Left colon (tissue), 2 donors: ENCODE data around the gene HDAC10. TPM values are rescaled to one million over a fixed set of nuclear protein-coding genes. Genes with fewer than 3 reads are reported as not detected.

Experiments used
- ATAC-seq: fragments of 200-7000 bp; cut with Tn5 transposase; one replicate; pipeline ENCODE4 v1.9.1; 2020; ENCODE audit warnings: mild to moderate bottlenecking, moderate library complexity
- DNase-seq, 2 donors: peaks; one replicate each; pipeline ENCODE4 v3.0.0-alpha.2; 2020
- intact Hi-C, 2 donors: fragments of 100-400 bp; cut with DNase I in 1 of 2; cut with micrococcal nuclease in 1 of 2; formaldehyde crosslinking; loops; one replicate each; pipeline versions ENCODE4 v1.11.2 to v1.14.0; 2022; cut with DNase I, micrococcal nuclease
- total RNA-seq, 2 donors: library from RNA; stranded (reverse); fragmentation: NEBNext Ultra II Directional; extraction: Animal tissue kit (Norgen Biotek cat#: 25700); gene quantifications; one replicate each; pipeline ENCODE4 v1.2.1, GENCODE V29; 2021
- donor health status: DM: no; HTN: no; CAD: no.
- donor health status: DM: yes; HTN: yes; CAD: no.

HDAC10 gene
- total RNA-seq, 2 donors from 2014 or later = 48.3 to 49.2 TPM

DNA sequence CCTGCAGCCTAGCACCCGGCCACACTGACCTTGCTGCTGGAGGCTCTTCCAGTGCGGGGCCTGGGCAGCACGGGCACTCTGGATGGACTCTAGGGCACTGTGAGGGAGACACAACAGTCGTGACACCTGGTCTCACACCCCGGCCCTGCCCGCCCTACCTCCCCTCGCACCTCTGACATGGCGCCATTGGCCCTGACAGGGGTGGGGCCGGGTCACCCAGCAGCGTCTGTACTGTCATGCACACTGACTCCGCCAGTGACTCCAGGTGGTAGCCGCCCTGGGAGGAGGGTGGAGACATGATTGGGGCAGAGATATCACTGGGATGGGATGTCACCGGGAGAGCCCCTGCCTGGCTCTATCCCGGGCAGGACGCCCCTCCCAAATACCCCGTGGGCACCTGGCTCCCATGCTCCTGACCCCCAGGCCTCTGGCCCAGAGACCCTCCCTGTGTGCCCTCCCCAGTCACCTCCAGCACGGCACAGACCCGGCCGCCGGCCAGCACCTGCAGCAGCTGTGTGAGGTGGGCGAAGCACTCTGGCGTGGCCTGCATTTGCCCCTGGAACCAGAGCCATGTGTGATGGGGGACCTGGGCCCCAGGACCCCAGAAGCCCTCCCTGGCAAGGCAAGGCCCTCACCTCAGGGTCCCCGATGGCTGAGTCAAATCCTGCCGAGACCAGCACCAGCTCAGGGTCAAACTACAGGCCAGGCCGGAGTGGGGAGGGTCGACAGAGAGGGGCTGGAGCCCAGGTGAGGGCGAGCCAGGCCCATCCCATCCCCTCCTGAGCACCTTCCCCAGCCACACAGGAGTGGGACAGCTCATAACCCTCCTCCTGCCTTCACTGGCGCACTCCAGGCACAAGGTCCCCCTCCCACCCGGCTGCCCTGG is 2.6 kb downstream of the HDAC10 start:
- DNase-seq = no peak
- no peak for ATAC-seq
- intact Hi-C loops = no loop called here

DNA sequence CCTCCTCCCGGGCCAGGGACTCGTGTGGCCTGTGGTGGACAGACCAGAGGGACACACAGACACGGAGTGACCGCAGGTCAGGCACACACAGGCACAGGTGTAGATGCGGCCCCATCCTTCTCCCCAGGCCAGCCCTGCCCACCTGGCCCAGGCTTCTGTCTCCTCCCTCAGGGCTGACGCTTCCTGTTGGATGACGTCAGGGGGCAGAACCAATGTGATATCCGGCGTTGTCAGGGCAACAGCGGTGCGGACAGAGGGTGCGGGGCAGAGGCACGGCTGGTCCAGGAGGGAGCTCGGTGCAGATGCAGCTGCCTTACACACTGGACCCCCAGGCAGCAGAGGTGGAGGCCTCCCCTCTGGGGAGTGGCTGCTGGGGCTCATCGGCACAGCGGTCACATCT is 3.3 kb downstream of the HDAC10 start:
- DNase-seq (peak; percentile 67 to 84), ATAC-seq (peak; percentile 11)
- intact Hi-C loops = no loop called here

DNA sequence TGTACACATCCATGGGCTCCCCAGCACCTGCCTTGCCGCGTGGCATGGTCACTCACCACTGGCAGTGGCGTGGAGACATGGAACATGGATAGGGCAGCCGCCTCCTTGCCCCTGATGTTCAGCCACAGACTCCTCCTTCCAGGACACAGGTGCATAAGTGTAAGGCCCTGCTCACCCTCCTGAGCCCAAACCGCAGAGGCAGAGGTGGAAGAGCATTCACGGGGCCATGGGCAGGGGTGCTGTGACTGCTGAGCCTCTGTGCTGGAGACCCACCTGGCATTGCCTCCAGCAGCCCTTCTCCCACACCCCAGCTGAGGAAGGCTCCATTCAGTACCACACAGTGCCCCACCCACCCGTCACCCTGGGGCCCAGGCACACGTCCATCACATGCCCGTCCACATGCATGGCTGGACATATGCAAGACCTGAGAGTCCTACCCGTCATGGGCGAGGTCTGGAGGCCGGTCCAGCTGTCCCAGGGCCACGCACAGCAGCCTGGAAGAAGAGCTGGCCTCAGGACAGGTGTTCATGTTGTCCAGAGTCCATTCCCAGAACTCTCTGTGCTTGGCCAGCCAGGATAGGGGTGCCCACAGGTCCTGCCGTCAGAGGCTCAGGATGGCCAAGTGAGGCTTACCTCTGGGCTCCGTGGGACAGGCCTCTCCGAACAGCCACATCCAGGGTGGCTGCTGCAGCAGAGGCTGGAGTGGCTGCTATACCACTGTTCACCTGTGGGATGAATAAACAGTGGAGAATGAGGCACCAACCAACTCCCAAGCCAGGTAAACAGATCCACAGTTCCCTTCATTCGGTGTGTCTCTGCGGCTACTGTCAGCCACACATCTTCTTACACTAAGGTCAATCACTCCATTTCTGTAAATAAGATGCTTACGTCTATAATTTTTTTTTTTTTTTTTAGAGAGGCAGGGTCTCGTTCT is 4.6 kb downstream of the HDAC10 start:
- DNase-seq = no peak
- intact Hi-C loops = no loop called here
- ATAC-seq = no peak

DNA sequence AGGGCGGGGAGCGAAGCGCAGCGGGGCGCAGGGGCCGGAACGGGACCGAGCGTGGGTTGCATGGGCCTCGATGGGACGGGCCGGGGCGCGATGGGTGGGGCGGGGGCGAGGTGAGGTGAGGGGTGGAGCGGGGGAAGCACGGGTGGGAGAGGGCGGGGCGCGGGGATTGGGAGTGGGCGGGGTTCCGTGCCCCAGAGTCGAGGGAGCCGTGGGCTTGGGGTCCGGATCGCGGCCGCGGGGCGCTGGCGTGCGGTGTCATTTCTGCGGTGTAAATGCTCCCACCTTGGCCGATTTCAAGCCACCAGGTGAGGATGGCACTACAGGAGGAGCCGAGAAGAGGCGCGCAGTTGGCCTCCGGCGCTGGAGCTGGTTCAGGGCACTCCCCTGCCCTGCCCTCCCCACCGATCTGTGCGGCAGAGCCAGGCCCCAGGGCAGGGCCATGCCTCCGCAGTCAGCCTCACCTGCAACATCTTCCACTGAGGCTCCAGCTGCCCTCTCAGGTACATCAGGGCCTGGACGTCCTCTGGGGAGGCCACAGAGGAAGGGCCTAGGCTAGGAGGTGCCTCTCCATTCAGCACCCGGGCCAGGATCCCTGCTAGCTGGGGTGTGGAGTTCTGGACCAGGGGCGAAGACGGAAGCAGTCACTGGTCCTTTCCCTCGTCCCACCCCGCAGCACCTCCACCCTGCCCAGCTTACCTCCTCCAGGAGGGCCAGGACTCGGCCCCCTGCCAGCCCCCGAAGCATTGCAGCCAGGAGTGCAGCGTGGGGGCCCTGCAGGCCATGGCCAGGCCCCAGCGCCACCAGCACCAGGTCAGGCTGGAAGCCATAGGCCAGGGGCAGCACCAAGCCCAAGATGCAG is 5.6 kb downstream of the HDAC10 start:
- intact Hi-C loops = no loop called here
- DNase-seq = peak in 1 of 2 donors; percentile 49
- peak; percentile 45 for ATAC-seq

DNA sequence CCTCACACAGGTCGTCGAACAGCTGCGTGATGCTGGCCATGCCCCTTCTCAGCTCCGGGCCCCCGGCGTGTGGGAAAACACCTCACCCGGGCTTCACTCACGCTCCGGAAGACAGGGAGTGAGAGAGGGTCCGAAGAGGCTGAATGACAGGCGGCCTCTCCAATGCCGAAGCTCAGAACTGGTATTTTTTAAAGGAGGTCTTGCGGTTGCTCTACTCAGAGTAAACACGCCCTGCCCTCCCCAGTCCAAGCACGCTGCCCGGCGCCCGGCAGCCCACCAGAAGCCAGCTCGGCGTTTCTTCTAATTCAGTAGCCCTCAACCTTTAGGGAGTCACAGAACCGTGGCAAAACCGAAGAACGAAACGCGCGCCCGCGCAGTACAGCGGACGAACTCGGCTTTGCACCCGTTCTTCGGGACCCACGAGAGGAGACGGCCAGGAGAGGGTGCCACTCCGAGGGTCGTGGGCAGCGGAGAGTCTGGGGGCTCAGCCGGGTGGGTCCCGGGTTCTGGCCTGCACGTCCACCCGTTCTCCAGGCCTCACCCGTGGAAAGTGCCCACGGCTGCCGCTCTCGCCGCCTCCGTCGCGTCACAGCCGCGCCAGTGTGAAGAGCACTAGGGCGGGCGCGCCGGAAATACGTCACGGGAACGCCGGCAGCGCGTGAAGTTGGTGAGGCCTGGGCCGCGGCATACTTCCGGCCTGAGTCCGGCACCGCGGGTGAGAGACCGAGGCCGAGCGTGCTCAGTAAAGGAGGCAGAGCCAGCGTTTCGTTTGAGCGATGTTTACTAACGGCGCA is 6.4 kb downstream of the HDAC10 start, which contains the start of gene TUBGCP6:
Gene TUBGCP6 (minus strand): TSS at position 604 of the 794 bp plus-strand sequence. CDS start 564 bp downstream, at position 40.
- peak; percentile 92 to 97 for DNase-seq
- ATAC-seq = peak; percentile 86
- intact Hi-C loops = no loop called here

DNA sequence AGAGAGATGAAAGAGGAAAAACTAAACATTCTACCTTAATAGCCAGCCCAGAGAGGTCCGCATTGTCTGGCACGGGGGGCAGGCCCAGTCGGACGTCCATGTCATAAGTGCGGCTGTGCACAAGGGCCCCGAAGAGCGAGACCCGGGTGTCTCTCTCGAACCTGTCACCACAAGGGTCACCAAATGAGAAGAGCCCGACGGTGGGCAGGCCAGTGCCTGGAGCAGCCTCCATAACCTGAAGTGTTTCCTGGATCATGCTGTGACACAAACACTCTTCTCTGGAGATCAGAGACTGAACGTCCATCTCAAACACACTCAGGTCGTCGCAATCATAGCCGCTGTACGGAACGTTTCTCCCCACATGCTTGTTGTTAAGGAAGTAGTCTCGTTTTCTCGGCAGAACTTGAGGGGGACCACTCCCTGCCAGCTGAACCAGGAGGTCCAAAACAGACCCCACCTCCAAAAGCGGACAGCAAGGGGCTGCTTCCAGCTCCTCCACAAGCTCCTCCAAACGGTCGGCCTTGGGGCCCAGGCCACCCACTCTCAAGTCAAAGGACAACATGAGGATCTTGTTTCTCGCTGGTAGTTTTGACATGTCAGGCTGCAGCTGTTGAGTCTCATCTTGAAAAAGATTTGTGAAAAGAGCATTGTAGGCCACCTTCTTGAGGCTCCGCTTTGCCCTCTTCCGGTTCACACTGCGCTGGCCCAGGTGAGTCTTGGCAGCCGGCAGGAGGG is 7.2 kb downstream of the HDAC10 start:
- DNase-seq (no peak), ATAC-seq (peak; percentile 36)
- intact Hi-C loops = no loop called here

DNA sequence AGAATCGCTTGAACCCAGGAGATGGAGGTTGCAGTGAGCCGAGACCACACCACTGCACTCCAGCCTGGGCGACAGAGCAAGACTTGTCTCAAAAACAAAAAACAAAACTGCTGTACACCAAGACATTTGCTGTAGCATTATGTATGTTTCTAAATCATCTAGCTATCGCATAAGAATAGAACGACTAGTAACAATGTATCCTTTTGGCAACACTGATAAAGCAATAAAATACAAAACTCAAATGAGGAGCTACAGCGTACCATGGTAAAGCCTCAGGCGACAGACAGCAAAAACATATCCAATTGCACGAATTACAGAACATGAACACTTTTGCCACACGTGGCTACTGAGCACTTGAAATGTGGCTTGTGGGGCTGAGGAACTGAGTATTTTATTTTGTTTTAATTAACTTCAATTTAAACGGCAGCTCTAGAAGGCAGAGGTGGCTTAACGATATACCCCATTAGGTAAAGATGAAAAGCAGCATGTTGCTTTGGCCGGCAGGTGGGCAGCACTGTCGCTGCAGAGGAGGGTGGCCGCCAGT is 8.6 kb downstream of the HDAC10 start:
- intact Hi-C loops = no loop called here
- no peak for ATAC-seq
- no peak for DNase-seq

DNA sequence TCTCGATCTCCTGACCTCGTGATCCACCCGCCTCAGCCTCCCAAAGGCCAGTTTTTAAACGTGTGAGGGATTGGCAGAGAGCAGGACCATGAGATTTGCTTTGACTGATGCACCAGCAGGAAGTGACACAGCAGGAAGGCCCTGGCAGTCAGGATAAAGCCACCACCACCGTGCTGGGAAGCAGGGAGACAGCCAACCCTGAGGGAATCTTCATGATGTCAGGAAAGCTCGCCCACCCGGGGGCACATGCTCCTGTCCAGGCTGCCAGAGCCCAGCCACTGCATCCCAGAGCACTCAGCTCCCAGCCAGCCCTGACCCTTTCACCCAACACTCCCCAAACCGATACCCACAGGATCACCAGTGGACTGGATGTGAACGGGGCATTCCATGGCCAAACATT is 12.3 kb downstream of the HDAC10 start:
- DNase-seq (no peak), ATAC-seq (no peak)
- intact Hi-C loops = no loop called here

DNA sequence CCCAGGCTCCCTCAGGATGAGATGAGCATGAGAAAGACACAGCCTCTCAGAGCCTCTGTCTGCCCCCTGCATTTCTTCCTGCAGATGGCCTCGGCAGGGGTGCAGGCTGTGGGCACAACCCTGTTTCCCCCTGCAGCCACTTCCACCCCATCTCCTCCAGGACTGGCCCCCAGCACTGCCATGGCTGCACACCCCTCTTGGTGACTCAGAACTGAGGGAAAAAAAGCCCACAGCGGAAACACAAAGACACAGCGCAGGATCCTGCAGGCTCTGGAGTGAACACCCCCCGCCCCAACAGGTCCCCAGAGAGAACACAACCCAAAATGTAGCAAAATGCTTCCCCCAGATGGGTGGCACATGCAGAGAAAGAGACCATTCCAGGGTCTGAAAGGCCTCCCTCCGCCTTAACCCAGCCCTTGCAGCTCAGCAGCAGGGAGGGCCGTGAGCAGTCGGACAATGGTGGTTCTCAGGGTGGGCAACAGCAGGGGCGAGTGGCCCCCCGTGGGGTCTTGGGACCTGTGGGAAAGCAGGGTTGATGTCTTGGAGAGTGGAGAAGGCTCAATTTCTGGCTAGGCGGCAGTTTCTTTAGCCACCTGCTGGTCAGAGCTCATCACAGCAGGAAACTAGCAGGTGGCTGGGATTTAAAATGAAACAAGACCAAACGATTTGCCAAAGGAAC is 14.2 kb downstream of the HDAC10 start:
- intact Hi-C loops = no loop called here
- DNase-seq (no peak), ATAC-seq (peak; percentile 47)

DNA sequence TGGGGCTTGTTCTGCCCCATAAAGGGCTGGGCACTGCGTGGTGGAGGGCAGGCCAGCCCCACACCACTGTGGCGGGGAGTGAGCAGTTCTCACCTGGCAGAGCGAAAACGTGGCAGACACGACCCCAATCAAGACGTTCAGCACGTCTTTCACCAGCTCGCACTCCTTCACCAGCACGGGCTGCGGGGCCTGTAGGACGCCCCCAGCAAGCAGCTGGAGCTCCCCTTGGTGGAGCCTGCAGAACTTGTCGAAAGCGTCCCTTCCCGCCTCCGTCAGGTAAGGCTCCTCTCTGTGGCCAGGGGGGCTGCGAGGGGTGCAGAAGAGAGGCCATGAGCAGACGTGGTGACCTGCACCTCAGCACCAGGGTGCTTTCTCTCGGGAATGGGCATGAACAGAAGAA is 17.8 kb downstream of the HDAC10 start:
- no peak for ATAC-seq
- no peak for DNase-seq
- intact Hi-C loops = no loop called here

DNA sequence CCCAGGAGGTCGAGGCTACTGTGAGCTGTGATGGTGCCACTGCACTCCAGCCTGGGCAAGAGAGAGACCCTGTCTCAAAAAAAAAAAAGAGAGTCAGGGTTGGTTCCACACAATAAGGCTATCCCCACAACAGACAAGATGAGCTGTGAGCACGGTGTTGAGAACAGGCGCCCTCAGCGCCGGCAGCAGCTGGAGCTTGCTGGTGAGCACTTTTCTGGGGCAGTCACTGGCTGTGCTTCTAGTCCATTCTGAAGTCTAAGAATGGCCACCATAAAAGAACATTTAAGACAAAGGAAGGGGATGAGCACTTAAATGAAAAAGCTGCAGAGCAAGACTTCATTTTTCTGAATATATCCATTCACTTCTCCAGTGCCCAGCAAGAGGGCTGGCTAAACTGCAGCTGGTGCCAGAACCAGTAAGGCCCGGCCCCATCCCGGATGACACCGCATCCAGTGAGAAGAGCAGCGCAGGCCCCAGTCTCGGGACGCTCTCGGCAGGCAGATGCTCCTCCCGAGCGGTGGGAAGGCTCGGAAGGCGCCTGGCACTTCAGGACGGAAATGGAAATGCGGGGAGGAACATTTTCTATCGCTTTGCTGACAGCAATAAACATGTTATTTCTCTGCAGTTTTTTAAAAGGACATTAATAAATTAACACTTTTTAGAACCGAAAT is 18.4 kb downstream of the HDAC10 start:
- DNase-seq (no peak), ATAC-seq (no peak)
- intact Hi-C loops = no loop called here

DNA sequence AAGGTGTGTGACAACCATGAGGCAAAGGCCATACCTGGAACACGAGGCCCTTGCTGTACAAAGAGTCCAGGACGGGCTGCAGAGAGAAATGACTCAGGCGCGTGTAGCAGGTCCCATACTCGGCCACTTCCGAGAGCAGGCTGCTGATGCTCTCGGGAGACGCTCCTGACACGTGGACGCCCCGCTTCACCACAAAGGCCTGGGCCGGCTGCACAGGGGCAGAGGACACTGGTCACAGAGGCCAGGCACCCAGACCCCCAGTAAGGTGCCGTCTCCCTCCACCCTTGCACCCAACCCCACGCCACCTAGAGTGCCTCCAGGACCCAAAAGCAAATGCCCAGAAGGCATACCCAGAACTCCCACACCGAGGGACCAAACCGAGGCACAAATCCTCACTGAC is 21.7 kb downstream of the HDAC10 start:
- intact Hi-C loops = no loop called here
- DNase-seq (no peak), ATAC-seq (no peak)

DNA sequence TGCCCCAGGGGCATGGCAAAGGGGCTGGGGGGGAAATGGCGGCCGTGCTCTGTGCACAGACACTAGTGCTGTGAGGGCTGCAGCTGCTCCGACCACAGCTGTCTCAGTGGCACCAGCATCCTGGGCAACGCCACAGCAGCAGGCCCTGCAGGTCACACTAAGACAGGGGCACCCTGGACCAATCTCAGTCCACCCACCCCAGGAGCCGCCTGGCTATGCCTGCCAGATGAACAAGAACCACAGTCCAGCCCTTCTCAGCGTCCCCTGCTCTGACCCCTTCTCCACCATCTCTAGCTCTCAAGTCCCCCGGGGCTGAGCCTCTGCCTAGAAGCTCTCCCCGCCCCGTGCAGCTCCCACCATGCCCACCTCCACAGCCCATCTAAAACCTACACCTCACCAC is 22.7 kb downstream of the HDAC10 start:
- intact Hi-C loops = no loop called here
- DNase-seq (no peak), ATAC-seq (no peak)

DNA sequence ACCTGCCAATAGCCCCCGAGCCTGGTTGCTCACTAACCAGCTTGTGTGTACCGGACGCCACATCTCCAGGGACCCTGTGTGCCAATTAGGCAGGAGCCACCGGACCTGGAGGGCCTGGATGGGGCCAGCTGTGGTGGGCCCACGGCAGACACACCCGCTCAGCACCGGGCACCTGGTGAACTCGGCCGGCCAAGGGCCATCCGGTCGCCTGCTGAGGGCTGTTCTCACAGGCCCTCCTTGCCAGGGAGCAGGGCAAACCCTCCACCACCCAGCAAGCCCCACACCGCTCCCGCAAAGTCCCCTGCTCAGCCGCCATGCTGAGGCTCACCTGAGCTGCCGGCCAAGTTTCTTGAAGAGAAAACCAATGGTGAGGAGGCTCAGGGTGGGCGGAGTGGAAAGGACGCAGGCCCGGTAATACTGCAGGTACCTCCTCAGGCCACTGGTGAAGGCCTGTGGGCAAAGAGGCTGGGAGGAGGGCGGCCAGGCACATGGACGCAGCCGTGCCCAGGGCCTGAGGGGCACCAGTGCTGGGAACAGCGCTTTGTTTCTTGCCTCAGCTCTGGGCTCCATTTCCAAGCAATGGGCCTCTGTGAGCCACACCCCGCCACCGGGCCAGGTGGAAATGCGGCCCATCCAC is 23.4 kb downstream of the HDAC10 start:
- no peak for ATAC-seq
- intact Hi-C loops = no loop called here
- DNase-seq = no peak

DNA sequence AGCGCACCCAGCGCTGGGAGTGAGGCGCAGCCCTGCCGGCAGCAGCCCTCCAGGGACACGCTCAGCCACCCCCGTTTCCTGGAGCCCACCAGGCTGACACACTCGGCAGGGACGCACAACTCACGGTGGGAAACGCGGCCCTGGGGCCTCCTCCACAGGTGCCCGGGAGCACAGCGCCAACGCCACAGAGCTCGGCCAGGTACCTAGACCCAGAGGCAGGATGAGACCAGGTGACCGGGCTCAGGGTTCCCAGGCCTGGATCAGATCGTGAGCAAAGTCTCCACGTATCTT is 24.2 kb downstream of the HDAC10 start:
- no peak for ATAC-seq
- intact Hi-C loops = no loop called here

More for the DNA sequence above, 24.2 kb downstream of the HDAC10 start:
- DNase-seq = no peak
